CD14-positive monocyte (primary cell): ENCODE results near the gene UCP3. TPM values are rescaled to one million over a fixed set of nuclear protein-coding genes. Genes with fewer than 3 reads are reported as not detected.

ENCODE experiments used
- DNase-seq, 3 donors: peaks; one replicate each; pipeline ENCODE4 v3.0.0-alpha.2; 2011 to 2022
- H2AFZ ChIP-seq: 2 replicates; pipeline ENCODE4 v1.6.0; 2012; ENCODE audit warnings: mild to moderate bottlenecking, low read depth, low read length, inconsistent platforms; ENCODE audit not compliant: insufficient read depth, poor library complexity, severe bottlenecking
- H3K27ac ChIP-seq, 2 donors: 1 replicate in 1 of 2; 2 replicates in 1 of 2; pipeline ENCODE4 v1.5.1; 2012 to 2013; ENCODE audit warnings: low read length in 2 of 2, control low read depth in 1 of 2, inconsistent platforms in 1 of 2, low read depth in 1 of 2, mild to moderate bottlenecking in 1 of 2
- H3K27me3 ChIP-seq, 2 donors: one replicate each; pipeline versions ENCODE4 v1.6.0 to v1.6.1; 2011 to 2013; ENCODE audit warnings: low read length in 2 of 2; ENCODE audit not compliant: control insufficient read depth in 2 of 2, insufficient read depth in 2 of 2
- H3K36me3 ChIP-seq, 2 donors: replicated peaks in 1 of 2; 1 replicate in 1 of 2; 2 replicates in 1 of 2; pipeline versions ENCODE4 v1.5.1 to v1.6.1; 2012 to 2013; ENCODE audit warnings: low read length in 2 of 2, control low read depth in 1 of 2, inconsistent platforms in 1 of 2, mild to moderate bottlenecking in 1 of 2; ENCODE audit not compliant: insufficient read depth in 2 of 2, control insufficient read depth in 1 of 2
- H3K4me1 ChIP-seq, 2 donors: 1 replicate in 1 of 2; 2 replicates in 1 of 2; pipeline versions ENCODE4 v1.5.1 to v1.6.1; 2012 to 2013; ENCODE audit warnings: low read length in 2 of 2, control low read depth in 1 of 2, inconsistent platforms in 1 of 2, mild to moderate bottlenecking in 1 of 2, moderate library complexity in 1 of 2; ENCODE audit not compliant: insufficient read depth in 2 of 2, control insufficient read depth in 1 of 2
- H3K4me2 ChIP-seq: replicated peaks from 2 replicates; pipeline ENCODE3; 2012; ENCODE audit warnings: low read length, moderate library complexity, mild to moderate bottlenecking; ENCODE audit not compliant: poor library complexity, severe bottlenecking; ENCODE audit errors: extremely low read depth
- H3K4me3 ChIP-seq, 3 experiments: fragments of 200-600 bp in 1 of 3; sonication (generic) in 1 of 3; replicated peaks in 1 of 3; 1 replicate in 2 of 3; 2 replicates in 1 of 3; pipeline ENCODE4 v1.5.1; 2011 to 2013; ENCODE audit warnings: low read length in 3 of 3, mild to moderate bottlenecking in 3 of 3, control low read depth in 2 of 3, low read depth in 2 of 3, inconsistent platforms in 1 of 3, moderate library complexity in 1 of 3
- H3K79me2 ChIP-seq: 2 replicates; pipeline ENCODE4 v1.6.0; 2012; ENCODE audit warnings: mild to moderate bottlenecking, control low read depth, inconsistent platforms, low read length, moderate library complexity; ENCODE audit not compliant: insufficient read depth
- H3K9ac ChIP-seq: 2 replicates; pipeline ENCODE4 v1.6.0; 2017; ENCODE audit warnings: low read length, mild to moderate bottlenecking; ENCODE audit not compliant: insufficient read depth, poor library complexity, severe bottlenecking
- H3K9me3 ChIP-seq, 2 donors: replicated peaks in 1 of 2; 1 replicate in 1 of 2; 2 replicates in 1 of 2; pipeline versions ENCODE4 v1.5.1 to v1.6.1; 2012 to 2013; ENCODE audit warnings: low read length in 2 of 2, control low read depth in 1 of 2; ENCODE audit not compliant: control insufficient read depth in 1 of 2, insufficient read depth in 1 of 2
- H4K20me1 ChIP-seq: 2 replicates; pipeline ENCODE4 v1.6.0; 2012; ENCODE audit warnings: mild to moderate bottlenecking, low read length, control low read depth, moderate library complexity; ENCODE audit not compliant: insufficient read depth
- H3K27ac Mint-ChIP-seq, 7 donors: one replicate each; pipeline ENCODE4 v1.8.0; 2020; ENCODE audit warnings: mild to moderate bottlenecking in 7 of 7, mixed read lengths in 7 of 7, moderate library complexity in 6 of 7, inconsistent platforms in 2 of 7
- H3K27me3 Mint-ChIP-seq, 3 donors: one replicate each; pipeline ENCODE4 v1.8.0; 2021 to 2022; ENCODE audit warnings: low read depth in 3 of 3, mild to moderate bottlenecking in 3 of 3, mixed read lengths in 3 of 3, moderate library complexity in 3 of 3, inconsistent platforms in 1 of 3
- H3K36me3 Mint-ChIP-seq, 2 donors: one replicate each; pipeline ENCODE4 v1.8.0; 2020; ENCODE audit warnings: mixed read lengths in 2 of 2, inconsistent platforms in 1 of 2, mild to moderate bottlenecking in 1 of 2
- H3K4me1 Mint-ChIP-seq: one replicate; pipeline ENCODE4 v1.8.0; 2020; ENCODE audit warnings: mild to moderate bottlenecking, mixed read lengths
- H3K4me3 Mint-ChIP-seq, 2 donors: one replicate each; pipeline ENCODE4 v1.8.0; 2020; ENCODE audit warnings: mild to moderate bottlenecking in 2 of 2, mixed read lengths in 2 of 2, moderate library complexity in 1 of 2
- H3K9me3 Mint-ChIP-seq, 7 donors: one replicate each; pipeline ENCODE4 v1.8.0; 2020 to 2022; ENCODE audit warnings: mixed read lengths in 7 of 7, mild to moderate bottlenecking in 6 of 7, moderate library complexity in 6 of 7, inconsistent platforms in 2 of 7
- WGBS: methylation state at CpG from one replicate; pipeline ENCODE4 v1.1.5; 2013; ENCODE audit warnings: missing lambda C conversion rate; ENCODE audit not compliant: insufficient coverage; 5-methylcytosine and 5-hydroxymethylcytosine counted together
- intact Hi-C, 2 donors: fragments of 100-400 bp; cut with micrococcal nuclease; formaldehyde crosslinking; loops; one replicate each; pipeline versions ENCODE4 v1.15.0 to v1.15.1; 2023
- polyA minus RNA-seq: library from RNA; depleted of rRNA, polyadenylated mRNA; stranded (reverse); fragments of >200 nt; gene quantifications from 2 replicates; pipeline ENCODE4 v1.2.3, GENCODE V29; 2012
- polyA plus RNA-seq, 3 donors: library from polyadenylated mRNA; depleted of rRNA in 1 of 3; unstranded in 2 of 3; stranded (reverse) in 1 of 3; fragments of 300-500 nt in 2 of 3; fragments of >200 nt in 1 of 3; fragmentation: Illumina TruSeq in 2 of 3; gene quantifications; 1 replicate in 2 of 3; 2 replicates in 1 of 3; pipeline ENCODE4 v1.2.3, GENCODE V29; 2012 to 2021
- total RNA-seq, 12 experiments: library from RNA in 1 of 12; stranded (reverse) in 1 of 12; fragments of 120-200 nt in 1 of 12; gene quantifications; one replicate each; pipeline ENCODE4 v1.2.4 and lab custom pipeline; 2013 to 2026; ENCODE audit warnings: mixed read lengths in 6 of 12, inconsistent platforms in 1 of 12
- TF ChIP-seq, protein P1 (sequence below): fragments of 200-600 bp; IDR thresholded peaks from one replicate; pipeline ENCODE4 v1.8.0; 2022; ENCODE audit warnings: antibody characterized with exemption, mild to moderate bottlenecking

The UCP3 gene, protein sequence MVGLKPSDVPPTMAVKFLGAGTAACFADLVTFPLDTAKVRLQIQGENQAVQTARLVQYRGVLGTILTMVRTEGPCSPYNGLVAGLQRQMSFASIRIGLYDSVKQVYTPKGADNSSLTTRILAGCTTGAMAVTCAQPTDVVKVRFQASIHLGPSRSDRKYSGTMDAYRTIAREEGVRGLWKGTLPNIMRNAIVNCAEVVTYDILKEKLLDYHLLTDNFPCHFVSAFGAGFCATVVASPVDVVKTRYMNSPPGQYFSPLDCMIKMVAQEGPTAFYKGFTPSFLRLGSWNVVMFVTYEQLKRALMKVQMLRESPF
- 0.81 TPM for total RNA-seq (2013)
- polyA plus RNA-seq (1 to 10 TPM in 1 of 3 donors, not detected in 2; 3.8 TPM), polyA minus RNA-seq (0.24 and 0.55 TPM in 2 replicates), total RNA-seq (lab: John Stamatoyannopoulos, UW) (0.17 to 2.2 (median 1.0) reads per million in 11 experiments)

- no peak within 1 kb of the TSS for H3K27ac ChIP-seq
- Mint-ChIP-seq H3K27me3 (peaks cover 0 to 2% (median 0%) of the 10 kb centered on the region in 3 donors), H3K9me3 (no peaks in the 10 kb centered on the region), H3K4me3 (no peak within 1 kb of the TSS), H3K27ac (peak within 1 kb of the TSS in 4 of 7 donors; percentile 4 to 73 (median 56)), H3K4me1 (peaks cover 18% of the 10 kb centered on the region), H3K36me3 (peaks cover 17 to 40% of the 10 kb centered on the region in 2 donors)
- no peak within 1 kb of the TSS for H3K9ac ChIP-seq
- intact Hi-C loops: no loop called here
- H4K20me1 ChIP-seq: no peaks in the 10 kb centered on the region
- H3K9me3 ChIP-seq: no peaks in the 10 kb centered on the region
- peaks cover 4 to 9% of the 10 kb centered on the region in 2 donors for H3K4me1 ChIP-seq
- no peaks in the 10 kb centered on the region for H3K79me2 ChIP-seq
- H3K4me2 ChIP-seq: no peak within 1 kb of the TSS
- TF ChIP-seq, protein P1, sequence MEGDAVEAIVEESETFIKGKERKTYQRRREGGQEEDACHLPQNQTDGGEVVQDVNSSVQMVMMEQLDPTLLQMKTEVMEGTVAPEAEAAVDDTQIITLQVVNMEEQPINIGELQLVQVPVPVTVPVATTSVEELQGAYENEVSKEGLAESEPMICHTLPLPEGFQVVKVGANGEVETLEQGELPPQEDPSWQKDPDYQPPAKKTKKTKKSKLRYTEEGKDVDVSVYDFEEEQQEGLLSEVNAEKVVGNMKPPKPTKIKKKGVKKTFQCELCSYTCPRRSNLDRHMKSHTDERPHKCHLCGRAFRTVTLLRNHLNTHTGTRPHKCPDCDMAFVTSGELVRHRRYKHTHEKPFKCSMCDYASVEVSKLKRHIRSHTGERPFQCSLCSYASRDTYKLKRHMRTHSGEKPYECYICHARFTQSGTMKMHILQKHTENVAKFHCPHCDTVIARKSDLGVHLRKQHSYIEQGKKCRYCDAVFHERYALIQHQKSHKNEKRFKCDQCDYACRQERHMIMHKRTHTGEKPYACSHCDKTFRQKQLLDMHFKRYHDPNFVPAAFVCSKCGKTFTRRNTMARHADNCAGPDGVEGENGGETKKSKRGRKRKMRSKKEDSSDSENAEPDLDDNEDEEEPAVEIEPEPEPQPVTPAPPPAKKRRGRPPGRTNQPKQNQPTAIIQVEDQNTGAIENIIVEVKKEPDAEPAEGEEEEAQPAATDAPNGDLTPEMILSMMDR: no peak
- H3K27me3 ChIP-seq: no peaks in the 10 kb centered on the region
- H3K36me3 ChIP-seq: peaks cover 4 to 21% of the 10 kb centered on the region in 2 donors
- no peak within 1 kb of the TSS for H3K4me3 ChIP-seq
- 92% methylated on average over 4 of the region's 9 CpGs for WGBS
- H2AFZ ChIP-seq: no peak within 1 kb of the TSS
- DNase-seq: no peak
Measured at GRCh38 chr11:74008373-74009229, at the start of gene UCP3. TSS of gene UCP3 (minus strand) at chr11:74009085. CDS start at chr11:74007042, 2,043 bp downstream.
